GM06990 (cell line): Measurements from ENCODE around the gene CBLN3.

Experiments used
- DNase-seq: peaks from one replicate; pipeline ENCODE4 v3.0.0-alpha.2; 2011; ENCODE audit not compliant: insufficient read length; ENCODE audit errors: extremely low read depth
- H3K27me3 ChIP-seq: replicated peaks from 2 replicates; pipeline ENCODE4 v1.6.0; 2011; ENCODE audit warnings: low read length; ENCODE audit not compliant: control insufficient read depth, insufficient read depth
- H3K36me3 ChIP-seq: 2 replicates; pipeline ENCODE4 v1.5.1; 2011; ENCODE audit warnings: low read length; ENCODE audit not compliant: control insufficient read depth, insufficient read depth
- H3K4me3 ChIP-seq: replicated peaks from 2 replicates; pipeline ENCODE4 v1.5.1; 2011; ENCODE audit warnings: low read depth, mild to moderate bottlenecking, control low read depth, low read length
- CTCF ChIP-seq: IDR thresholded peaks from 2 replicates; pipeline ENCODE4 v1.5.1; 2011; ENCODE audit warnings: low read length, control low read depth, mild to moderate bottlenecking, inconsistent platforms; ENCODE audit not compliant: insufficient read depth, poor library complexity, severe bottlenecking

The CBLN3 gene

GRCh38 chr14:24399447-24399822, 30.0 kb downstream of the CBLN3 start:
- H3K27me3 ChIP-seq: peaks cover 1% of the 10 kb centered on the region
- DNase-seq: no peak
- H3K36me3 ChIP-seq: no peaks in the 10 kb centered on the region
- no peak overlapping the region for H3K4me3 ChIP-seq
- TF ChIP-seq CTCF: no peak

- peaks cover 1% of the 10 kb centered on the region for H3K27me3 ChIP-seq
- H3K36me3 ChIP-seq: no peaks in the 10 kb centered on the region
- TF ChIP-seq CTCF: no peak
- peak within 1 kb of the TSS; percentile 15; the same call in 1 of the 2 replicates for H3K4me3 ChIP-seq
- DNase-seq: no peak
Observed at GRCh38 chr14:24398653-24399446, 30.6 kb downstream of the CBLN3 start, which contains the start of gene NYNRIN. Gene NYNRIN, plus strand, starts transcription at chr14:24399003. Its CDS starts 244 bp downstream, at chr14:24399247.

- TF ChIP-seq CTCF: no peak
- no peak overlapping the region for H3K4me3 ChIP-seq
- no peaks in the 10 kb centered on the region for H3K36me3 ChIP-seq
- DNase-seq: no peak
- peaks cover 1% of the 10 kb centered on the region for H3K27me3 ChIP-seq
Observed at GRCh38 chr14:24398293-24398652, 31.2 kb downstream of the CBLN3 start.

- Histone ChIP-seq H3K27me3 (peaks cover 1% of the 10 kb centered on the region), H3K4me3 (no peak overlapping the region), H3K36me3 (no peaks in the 10 kb centered on the region)
- DNase-seq: no peak
- no peak for TF ChIP-seq CTCF
Observed at GRCh38 chr14:24397639-24398292, 31.7 kb downstream of the CBLN3 start.

GRCh38 chr14:24395609-24396582, 33.6 kb downstream of the CBLN3 start:
- no peak overlapping the region for H3K4me3 ChIP-seq
- DNase-seq: no peak
- H3K27me3 ChIP-seq: peaks cover 1% of the 10 kb centered on the region
- no peaks in the 10 kb centered on the region for H3K36me3 ChIP-seq
- no peak for TF ChIP-seq CTCF
